GM19438 (cell line): Measurements from ENCODE around the gene PDE6B.

Experiments
- ATAC-seq: cut with Tn5 transposase; IDR thresholded peaks from one replicate; pipeline ENCODE4 v1.9.1; 2021; ENCODE audit warnings: low read depth; ENCODE audit not compliant: unreplicated experiment

Gene PDE6B

GRCh38 chr4:654871-655463 is 29.6 kb downstream of the PDE6B start:
- no peak for ATAC-seq

DNA sequence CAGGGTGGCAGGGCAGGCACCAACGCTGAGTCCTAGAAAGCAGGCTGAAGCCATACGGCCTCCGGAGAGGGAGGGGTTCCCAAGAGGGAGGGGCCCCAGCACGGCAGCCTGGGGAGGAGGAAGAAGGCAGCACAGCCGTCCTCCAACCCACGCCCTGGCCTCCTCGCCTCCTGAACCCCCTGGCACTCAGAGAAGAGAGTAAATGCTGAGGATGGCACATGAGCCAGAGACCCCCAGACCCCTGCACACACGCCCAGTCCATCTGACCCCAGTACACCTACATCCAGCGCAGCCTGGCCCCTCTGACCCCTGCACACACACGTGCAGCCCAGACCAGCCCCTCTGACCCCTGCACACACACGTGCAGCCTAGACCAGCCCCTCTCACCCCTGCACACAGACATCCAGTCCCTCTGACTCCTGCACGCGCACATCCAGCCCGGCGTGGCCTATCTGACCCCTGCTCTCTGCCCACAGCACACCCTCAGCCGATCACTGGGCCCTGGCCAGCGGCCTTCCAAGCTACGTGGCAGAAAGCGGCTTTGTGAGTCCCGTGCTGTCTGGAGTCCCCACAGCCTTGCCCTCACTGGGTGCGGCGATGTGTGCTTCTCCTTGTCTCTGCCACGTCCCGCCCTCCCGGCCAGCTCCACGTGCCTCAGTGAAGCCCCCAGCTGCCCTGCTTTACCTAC is 30.2 kb downstream of the PDE6B start:
- no peak for ATAC-seq

GRCh38 chr4:656436-657337 is 31.3 kb downstream of the PDE6B start:
- no peak for ATAC-seq

DNA sequence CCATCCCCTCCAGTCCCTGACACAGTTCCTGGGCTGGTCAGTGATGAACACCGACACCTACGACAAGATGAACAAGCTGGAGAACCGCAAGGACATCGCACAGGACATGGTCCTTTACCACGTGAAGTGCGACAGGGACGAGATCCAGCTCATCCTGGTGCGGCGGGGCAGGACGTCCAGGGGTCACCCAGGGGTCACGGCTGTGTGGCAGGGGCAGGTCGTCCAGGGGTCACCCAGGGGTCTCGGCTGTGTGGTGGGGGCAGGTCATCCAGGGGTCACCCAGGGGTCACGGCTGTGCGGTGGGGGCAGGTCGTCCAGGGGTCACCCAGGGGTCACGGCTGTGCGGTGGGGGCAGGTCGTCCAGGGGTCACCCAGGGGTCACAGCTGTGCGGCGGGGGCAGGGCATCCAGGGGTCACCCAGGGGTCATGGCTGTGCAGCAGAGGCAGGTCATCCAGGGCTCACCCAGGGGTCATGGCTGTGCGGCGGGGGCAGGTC is 32.0 kb downstream of the PDE6B start:
- no peak for ATAC-seq

GRCh38 chr4:657834-658667 is 32.7 kb downstream of the PDE6B start:
- ATAC-seq, result no peak

DNA sequence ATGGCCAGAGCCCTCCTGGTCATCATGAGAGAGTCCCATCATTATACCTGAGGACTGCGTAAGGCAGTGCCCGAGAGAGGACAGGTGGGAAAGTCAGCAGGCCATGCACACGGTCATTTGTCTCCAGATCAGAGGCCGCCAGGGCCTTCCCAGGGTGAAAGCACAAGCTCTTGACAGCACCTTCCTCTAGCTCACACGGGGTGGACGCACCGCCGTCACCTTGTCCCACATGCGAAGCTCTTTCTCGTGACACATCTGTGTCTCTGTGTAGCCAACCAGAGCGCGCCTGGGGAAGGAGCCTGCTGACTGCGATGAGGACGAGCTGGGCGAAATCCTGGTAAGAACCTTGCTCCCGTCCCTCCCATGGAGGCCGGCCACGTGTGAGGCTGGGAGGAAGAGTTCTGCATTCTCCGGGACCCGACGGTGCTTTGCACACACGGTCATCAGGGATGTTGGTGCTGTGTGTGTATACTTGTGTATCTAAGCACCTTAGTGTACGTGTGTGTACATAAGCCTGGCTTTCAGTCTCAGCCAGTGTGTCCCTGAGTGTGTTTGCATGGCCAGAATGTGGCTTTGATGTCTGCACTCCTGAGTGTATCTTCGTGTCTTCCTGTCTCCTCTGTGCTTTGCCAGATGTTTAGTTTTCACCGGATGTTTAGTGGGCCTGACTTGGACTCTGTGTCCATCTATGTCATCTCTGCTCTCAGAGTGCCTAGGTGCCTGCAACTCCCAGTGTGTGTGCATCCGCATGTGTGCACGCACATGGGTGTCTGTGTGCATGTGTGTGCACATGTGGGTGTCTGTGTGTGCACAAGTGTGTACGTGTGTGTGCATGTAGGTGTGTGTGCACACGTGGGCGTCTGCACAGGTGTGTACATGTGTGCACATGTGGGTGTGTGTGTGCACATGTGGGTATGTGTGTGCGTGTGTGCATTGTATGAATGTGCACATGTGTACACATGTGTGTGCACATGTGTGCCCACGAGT is 33.6 kb downstream of the PDE6B start:
- ATAC-seq, result no peak

DNA sequence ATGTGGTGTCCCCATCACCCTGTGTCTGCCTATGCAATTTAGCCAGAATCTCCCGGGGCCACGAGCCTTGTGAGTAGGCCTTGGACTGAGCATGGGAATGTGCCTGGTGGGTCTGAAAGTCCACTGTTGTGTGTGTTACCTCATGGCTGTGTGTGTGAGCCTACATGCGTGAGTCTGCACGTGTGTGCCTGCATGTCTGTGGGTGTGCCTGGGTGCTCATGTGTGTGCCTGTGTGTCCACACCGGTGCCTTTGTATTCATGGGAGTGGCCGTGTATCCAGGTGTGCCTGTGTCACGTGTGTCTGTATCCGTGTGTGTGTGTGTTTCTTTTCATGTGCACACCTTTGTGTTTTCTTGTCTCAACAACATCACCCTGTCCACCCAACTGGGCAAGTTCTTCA is 34.5 kb downstream of the PDE6B start:
- ATAC-seq, result no peak

- no peak for ATAC-seq
Measured at GRCh38 chr4:660401-660800, 35.0 kb downstream of the PDE6B start.

- ATAC-seq, result no peak
Measured at GRCh38 chr4:661231-661630, 35.9 kb downstream of the PDE6B start.

GRCh38 chr4:661881-662761 is 36.7 kb downstream of the PDE6B start:
- ATAC-seq, result no peak

GRCh38 chr4:663046-663437 is 37.7 kb downstream of the PDE6B start:
- no peak for ATAC-seq

DNA sequence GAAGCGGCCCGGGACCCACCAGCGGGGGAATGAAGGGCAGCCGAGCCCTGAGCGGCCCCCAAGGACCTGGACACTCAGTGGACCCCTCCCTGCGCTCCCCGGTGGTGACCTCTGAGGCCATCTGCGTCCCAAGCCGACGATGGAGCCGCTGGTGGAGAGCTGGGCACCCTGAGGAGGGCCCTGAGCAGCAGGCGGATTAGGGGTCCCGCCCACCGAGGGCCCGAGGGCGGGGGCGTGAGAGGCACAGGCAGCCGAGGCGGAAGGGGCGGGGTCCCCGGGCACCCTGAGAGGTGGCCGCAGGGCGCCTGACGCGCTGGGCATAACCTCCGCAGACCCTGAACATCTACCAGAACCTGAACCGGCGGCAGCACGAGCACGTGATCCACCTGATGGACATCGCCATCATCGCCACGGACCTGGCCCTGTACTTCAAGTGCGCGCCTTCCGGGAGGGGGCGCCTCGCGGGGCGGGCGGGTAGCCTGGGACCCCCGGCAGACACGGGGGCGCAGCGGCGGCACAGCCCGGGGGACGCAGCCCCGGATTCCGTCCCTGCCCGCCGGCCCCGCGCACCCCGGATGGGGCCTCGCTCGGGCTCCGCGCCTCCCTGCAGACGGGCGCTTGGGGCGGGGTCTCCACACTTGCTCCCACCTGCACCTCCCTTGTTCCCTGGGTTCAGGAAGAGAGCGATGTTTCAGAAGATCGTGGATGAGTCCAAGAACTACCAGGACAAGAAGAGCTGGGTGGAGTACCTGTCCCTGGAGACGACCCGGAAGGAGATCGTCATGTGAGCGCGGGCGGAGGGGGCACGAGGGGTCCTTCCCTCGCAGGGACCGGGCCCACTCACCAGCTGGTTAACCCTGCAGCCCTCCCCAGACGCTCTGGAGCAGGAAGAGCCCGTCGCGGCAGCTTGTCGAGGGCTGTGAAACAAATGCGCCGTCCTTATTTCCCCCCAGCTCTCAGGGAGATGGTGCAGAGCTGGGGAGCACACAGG is 38.4 kb downstream of the PDE6B start:
- no peak for ATAC-seq

GRCh38 chr4:664713-665231 is 39.4 kb downstream of the PDE6B start:
- no peak for ATAC-seq

DNA sequence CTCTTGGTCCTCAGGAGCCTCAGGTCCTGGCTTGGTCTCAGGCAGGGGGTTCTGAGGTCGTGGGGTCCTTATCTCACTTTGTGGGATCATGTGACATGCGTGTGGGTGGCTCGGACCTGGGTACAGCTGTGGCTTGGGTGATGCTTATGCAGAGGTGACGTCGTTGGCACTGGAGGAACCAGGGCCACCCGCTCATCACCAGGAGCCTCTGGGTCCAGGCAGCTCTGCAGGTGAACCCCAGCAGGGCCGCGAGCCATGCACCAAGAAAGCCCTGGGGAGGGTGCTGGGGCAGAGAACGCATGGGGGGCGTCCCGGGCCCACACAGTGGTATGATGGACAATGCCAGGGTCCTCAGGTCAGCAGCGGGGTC is 40.0 kb downstream of the PDE6B start:
- ATAC-seq, result no peak

- no peak for ATAC-seq
Measured at GRCh38 chr4:665751-666435, 40.5 kb downstream of the PDE6B start.

- ATAC-seq, result no peak
Measured at GRCh38 chr4:666436-666810, 41.0 kb downstream of the PDE6B start.
